HEK293T (cell line): Measurements from ENCODE around the gene MSI1.

ENCODE experiments used
- LEF1 ChIP-seq: fragments of 450-650 bp; IDR thresholded peaks from 2 replicates; pipeline ENCODE4 v1.6.1; 2017; ENCODE audit warnings: mild to moderate bottlenecking, borderline replicate concordance
- SUZ12 ChIP-seq: fragments of 450-650 bp; IDR thresholded peaks from 2 replicates; pipeline ENCODE4 v1.6.1; 2016; ENCODE audit warnings: mild to moderate bottlenecking
- TARDBP ChIP-seq: fragments of 450-650 bp; IDR thresholded peaks from 2 replicates; pipeline ENCODE4 v1.6.1; 2016

- TF ChIP-seq SUZ12 (no peak), LEF1 (no peak), TARDBP (no peak)
Observed at GRCh38 chr12:120404271-120404670, 35.3 kb upstream of the MSI1 start.
